GM19238 (cell line): Measurements from ENCODE around the gene DYNLRB1.

Source experiments
- DNase-seq: peaks from one replicate; pipeline ENCODE4 v3.0.0; 2011; ENCODE audit warnings: low spot score; ENCODE audit not compliant: insufficient read length

DYNLRB1 gene

GRCh38 chr20:34578025-34578424, 61.8 kb downstream of the DYNLRB1 start:
- DNase-seq = no peak

- no peak for DNase-seq
Measured at GRCh38 chr20:34578521-34578920, 62.3 kb downstream of the DYNLRB1 start.

- no peak for DNase-seq
Measured at GRCh38 chr20:34579191-34579978, 63.2 kb downstream of the DYNLRB1 start.

- DNase-seq = no peak
Measured at GRCh38 chr20:34579979-34580940, 64.0 kb downstream of the DYNLRB1 start.

- DNase-seq = no peak
Measured at GRCh38 chr20:34581341-34582184, 65.3 kb downstream of the DYNLRB1 start.

GRCh38 chr20:34582221-34582620, 66.0 kb downstream of the DYNLRB1 start:
- no peak for DNase-seq

- DNase-seq = no peak
Measured at GRCh38 chr20:34582911-34583310, 66.7 kb downstream of the DYNLRB1 start.

- no peak for DNase-seq
Measured at GRCh38 chr20:34583544-34583943, 67.3 kb downstream of the DYNLRB1 start.

- DNase-seq = no peak
Measured at GRCh38 chr20:34585019-34585418, 68.8 kb downstream of the DYNLRB1 start.

GRCh38 chr20:34586488-34587163, 70.4 kb downstream of the DYNLRB1 start:
- no peak for DNase-seq
